ENCODE measurements around the gene PIGS. TPM values are rescaled to one million over a fixed set of nuclear protein-coding genes. Genes with fewer than 3 reads are reported as not detected.
"Not testable (repeated sequence)": the region's sequence is repeated elsewhere in the genome, so short reads cannot be mapped to it uniquely, and the experiment has no call there.

Gene PIGS
- total and polyA plus RNA-seq, 12 donors, result 9.0 to 69.3 (median 48.5) TPM

DNA sequence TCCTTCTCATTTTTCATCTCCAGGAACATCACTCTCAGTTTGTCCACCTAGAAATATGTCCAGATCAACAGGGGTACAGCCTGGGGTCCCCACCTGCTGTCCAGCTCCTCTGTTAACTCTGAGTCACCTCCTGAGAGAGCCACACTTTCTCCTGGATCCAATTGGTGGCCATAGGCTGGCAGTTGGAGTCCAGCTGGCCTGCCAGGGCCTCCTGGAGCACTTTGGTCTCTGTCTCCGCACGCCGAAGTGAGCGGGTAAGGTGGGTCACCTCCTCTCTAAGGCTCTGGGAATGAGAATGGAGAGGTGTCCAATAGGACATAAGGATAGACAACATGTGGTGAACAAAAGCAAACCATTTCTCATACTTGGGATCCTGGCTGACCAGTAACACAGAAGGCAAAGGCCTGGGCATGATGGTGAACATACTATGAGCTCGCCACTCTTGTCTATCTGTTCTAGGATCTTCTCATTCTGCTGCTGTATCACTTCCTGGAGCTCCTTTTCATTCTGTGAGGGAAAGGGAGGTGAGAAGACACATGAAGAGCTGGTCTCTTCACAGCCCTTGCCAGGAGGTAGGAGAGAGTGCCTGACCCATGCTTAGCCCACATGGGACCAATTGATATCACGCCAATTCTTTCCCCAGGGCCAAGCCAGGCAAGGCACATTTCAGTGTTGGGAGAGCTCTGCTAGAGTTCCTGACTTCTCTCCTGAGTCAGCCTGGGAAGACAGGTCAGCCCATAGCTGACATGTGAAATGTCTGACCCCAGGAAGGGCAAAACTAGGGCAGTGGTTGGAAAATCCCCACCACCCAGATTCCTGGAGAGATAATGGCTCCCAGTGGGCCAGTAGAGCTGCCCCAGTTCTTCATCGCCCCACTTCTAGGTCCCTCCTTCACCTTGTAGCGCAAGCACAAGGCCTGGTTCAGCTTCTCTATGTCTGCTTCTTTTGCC, 7.2 kb upstream of the PIGS start:
- 97 to 98% methylated on average over 8 of the region's 8 CpGs for WGBS, 2 donors
- no peak for DNase-seq

DNA sequence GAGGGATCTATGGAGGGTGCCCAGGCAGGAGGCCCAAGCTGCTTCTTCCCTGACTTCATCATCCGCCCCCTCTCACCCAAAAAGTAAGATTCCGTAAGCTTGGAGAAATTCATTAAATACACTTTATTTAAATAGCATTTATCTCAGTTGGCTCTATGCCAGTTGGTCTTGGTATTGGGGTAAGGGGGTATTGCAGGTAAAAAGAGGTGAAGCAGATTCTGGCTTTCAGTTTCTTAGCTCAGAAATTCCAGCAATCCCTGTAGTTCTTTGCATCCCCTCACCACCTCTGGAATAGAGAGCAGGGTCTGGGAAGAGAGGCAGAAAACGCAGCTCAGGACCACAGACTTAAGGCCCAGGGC, 6.1 kb upstream of the PIGS start:
- no peaks in the 10 kb centered on the region for H3K9me3 ChIP-seq
- H3K4me1 ChIP-seq, result peaks cover under 1 to 42% (median 29%) of the 10 kb centered on the region in 9 donors
- H3K4me3 ChIP-seq, result peak overlapping the region in 1 of 10 donors; percentile 56
- H3K27ac ChIP-seq, result peak overlapping the region in 5 of 10 donors; percentile 11 to 57 (median 50)
- intact Hi-C loops (cut with DNase I), result loop anchor here in 1 of 10 donors (2.0 kb wide), 1 partner anchor 21 kb away; the partner anchor contains the start of gene SPAG5
- no peaks in the 10 kb centered on the region for H3K27me3 ChIP-seq
- H3K36me3 ChIP-seq, result peaks cover 0 to 42% (median 0%) of the 10 kb centered on the region in 9 donors
- DNase-seq, result no peak
- ATAC-seq, result no peak
- TF ChIP-seq, protein P1, sequence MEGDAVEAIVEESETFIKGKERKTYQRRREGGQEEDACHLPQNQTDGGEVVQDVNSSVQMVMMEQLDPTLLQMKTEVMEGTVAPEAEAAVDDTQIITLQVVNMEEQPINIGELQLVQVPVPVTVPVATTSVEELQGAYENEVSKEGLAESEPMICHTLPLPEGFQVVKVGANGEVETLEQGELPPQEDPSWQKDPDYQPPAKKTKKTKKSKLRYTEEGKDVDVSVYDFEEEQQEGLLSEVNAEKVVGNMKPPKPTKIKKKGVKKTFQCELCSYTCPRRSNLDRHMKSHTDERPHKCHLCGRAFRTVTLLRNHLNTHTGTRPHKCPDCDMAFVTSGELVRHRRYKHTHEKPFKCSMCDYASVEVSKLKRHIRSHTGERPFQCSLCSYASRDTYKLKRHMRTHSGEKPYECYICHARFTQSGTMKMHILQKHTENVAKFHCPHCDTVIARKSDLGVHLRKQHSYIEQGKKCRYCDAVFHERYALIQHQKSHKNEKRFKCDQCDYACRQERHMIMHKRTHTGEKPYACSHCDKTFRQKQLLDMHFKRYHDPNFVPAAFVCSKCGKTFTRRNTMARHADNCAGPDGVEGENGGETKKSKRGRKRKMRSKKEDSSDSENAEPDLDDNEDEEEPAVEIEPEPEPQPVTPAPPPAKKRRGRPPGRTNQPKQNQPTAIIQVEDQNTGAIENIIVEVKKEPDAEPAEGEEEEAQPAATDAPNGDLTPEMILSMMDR (IDR thresholded peaks at IDR 0.05), result no peak
- WGBS, 2 donors, result 92 to 95% methylated on average over 3 of the region's 3 CpGs

More for the DNA sequence above, 7.2 kb upstream of the PIGS start:
- Histone ChIP-seq H3K4me3 (no peak overlapping the region), H3K36me3 (peaks cover 0 to 52% (median 0%) of the 10 kb centered on the region in 9 donors), H3K4me1 (peaks cover 0 to 31% (median 19%) of the 10 kb centered on the region in 9 donors), H3K9me3 (no peaks in the 10 kb centered on the region), H3K27ac (no peak overlapping the region), H3K27me3 (no peaks in the 10 kb centered on the region)
- TF ChIP-seq, protein P1 (IDR thresholded peaks at IDR 0.05), result no peak
- no peak for ATAC-seq
- intact Hi-C loops (cut with DNase I), result no loop called here

- peak within 1 kb of the TSS in 9 of 10 donors; percentile 14 to 56 (median 49) for H3K4me3 ChIP-seq
- peak; percentile 88 to 96 (median 92) for ATAC-seq
- peaks cover 0 to 36% (median 0%) of the 10 kb centered on the region in 9 donors for H3K36me3 ChIP-seq
- intact Hi-C loops (cut with DNase I), result loop anchor here in 1 of 10 donors (2.0 kb wide), 1 partner anchor 22 kb away; the partner anchor contains the start of gene SPAG5
- peaks cover 5 to 47% (median 34%) of the 10 kb centered on the region in 9 donors for H3K4me1 ChIP-seq
- 6 to 7% methylated on average over 24 to 25 of the region's 26 CpGs for WGBS, 2 donors
- H3K27ac ChIP-seq, result peak within 1 kb of the TSS in 9 of 10 donors; percentile 53 to 78 (median 62)
- H3K27me3 ChIP-seq, result no peaks in the 10 kb centered on the region
- TF ChIP-seq, protein P1 (IDR thresholded peaks at IDR 0.05), result no peak
- peak; percentile 95 to 98 for DNase-seq
- no peaks in the 10 kb centered on the region for H3K9me3 ChIP-seq
Observed at GRCh38 chr17:28576758-28577465, 5.6 kb upstream of the PIGS start, which contains the start of gene ALDOC. ALDOC (minus strand) TSS chr17:28576895; CDS start chr17:28575532, 1,363 bp downstream.

DNA sequence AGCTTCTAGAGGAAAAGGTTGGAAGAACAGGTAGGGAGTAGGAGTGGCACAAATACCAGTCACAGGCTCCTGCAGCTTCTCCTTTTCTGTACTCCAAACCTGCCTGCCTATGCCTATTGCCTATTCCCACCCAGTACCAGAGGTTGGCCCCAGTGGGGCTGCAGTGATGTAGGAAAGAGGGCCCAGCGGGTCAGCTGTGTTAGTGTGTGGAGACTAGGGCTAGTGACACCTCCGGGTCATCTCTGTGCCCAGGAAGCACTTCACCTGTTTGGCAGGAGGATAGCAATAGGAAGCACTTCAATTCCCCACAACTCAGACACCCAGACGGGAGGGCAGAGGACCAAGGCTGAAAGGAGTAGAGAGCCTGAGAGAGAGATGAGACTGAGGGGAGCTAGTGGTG, 4.7 kb upstream of the PIGS start:
- ATAC-seq, H3K9me3 ChIP-seq, H3K27me3 ChIP-seq, DNase-seq: not testable (repeated sequence)
- Histone ChIP-seq H3K27ac (peak overlapping the region in 9 of 10 donors; percentile 42 to 78 (median 62)), H3K4me1 (peaks cover 5 to 49% (median 37%) of the 10 kb centered on the region in 9 donors), H3K36me3 (peaks cover 0 to 33% (median 0%) of the 10 kb centered on the region in 9 donors), H3K4me3 (peak overlapping the region in 8 of 10 donors; percentile 14 to 52 (median 47))
- intact Hi-C loops (cut with DNase I), result loop anchor here in 1 of 10 donors (2.0 kb wide), 1 partner anchor 23 kb away; the partner anchor contains the start of gene SPAG5
- 39 to 56% methylated on average over 3 of the region's 3 CpGs for WGBS, 2 donors
